ENCODE data around the gene SMAD9.

GRCh38 chr13:36882829-36883390, 37.1 kb downstream of the SMAD9 start:
- no peak for TF ChIP-seq CTCF (IDR thresholded peaks at IDR 0.05; ENCODE audit: poor library complexity)
- no peak for TF ChIP-seq EZH2 (IDR thresholded peaks at IDR 0.05; ENCODE audit: borderline replicate concordance)
- TF ChIP-seq EZH2phosphoT487 (IDR thresholded peaks at IDR 0.05; ENCODE audit: low read depth, severe bottlenecking, unreplicated experiment), result no peak
